NCI-H1417 treated with DMSO at 0.1 percent for 48 hours (cell line): ENCODE measurements around the gene SMS.

ENCODE experiments used
- DNase-seq: peaks from one replicate; lab custom pipeline; 2025; lab: John Stamatoyannopoulos, UW

Gene SMS

DNA sequence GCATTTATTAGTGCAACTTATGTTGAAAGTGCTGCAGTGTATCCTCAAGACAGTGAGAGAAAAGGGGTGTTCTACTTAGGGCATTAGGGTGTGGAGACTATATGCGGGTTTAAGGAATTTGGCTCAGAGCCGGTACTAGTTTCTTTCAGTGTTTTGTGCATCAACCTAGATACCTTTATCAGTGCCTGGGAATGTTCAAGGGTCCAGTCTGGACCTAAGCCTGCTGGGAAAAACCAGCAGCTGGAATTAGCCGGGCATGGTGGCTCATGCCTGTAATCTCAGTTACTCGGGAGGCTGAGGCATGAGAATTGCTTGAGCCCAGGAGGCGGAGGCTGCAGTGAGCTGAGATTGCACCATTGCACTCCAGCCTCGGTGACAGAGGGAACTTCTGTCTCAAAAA is 99.0 kb downstream of the SMS start:
- DNase-seq: no peak

DNA sequence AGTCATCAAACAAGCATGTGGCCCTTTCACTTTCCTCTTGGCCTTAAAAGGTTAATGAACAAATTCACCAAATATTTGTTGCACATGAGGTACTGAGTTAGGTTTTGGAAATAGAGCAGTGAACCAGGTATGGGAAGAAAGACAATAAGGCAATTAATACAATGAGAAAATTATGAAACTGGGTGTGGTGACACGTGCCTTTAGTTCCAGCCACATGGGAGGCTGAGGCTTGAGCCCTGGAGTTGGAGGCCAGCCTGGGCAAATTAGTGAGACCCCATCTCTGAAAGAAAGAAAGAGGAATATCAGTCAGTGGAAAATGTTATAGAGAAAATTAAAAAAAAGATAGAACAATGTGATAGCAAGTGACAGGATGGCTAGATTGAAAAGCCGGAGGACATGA is 99.7 kb downstream of the SMS start:
- no peak for DNase-seq

DNA sequence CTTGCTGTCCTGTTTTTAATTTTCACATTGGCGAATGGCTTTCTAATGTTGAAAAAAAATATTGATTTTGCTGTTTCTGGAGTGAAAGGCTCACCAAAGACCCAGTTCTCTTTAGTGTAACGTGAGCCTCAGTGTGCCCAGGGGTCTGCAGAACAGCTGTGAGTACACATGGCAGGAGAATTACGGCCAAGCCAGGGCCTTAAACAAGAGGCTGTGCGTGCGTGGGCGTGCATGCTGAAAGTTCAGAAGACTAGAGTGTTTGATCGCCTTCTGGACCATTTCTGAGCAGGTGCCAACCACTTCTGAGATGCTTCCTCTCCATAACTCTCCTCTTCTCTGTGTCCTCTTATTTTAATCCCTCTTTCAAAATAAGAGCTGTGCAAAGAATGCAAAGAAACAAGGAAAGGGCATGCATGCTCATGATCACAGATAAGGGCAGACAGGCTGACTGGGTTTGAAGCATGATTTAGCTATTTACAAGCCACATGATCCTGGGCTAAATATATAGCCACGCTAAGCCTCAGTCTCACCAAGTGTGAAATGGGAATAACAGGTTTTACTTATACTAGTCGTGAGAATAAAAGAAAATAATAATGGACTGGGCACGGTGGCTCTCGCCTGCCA is 101.5 kb downstream of the SMS start:
- DNase-seq: no peak

DNA sequence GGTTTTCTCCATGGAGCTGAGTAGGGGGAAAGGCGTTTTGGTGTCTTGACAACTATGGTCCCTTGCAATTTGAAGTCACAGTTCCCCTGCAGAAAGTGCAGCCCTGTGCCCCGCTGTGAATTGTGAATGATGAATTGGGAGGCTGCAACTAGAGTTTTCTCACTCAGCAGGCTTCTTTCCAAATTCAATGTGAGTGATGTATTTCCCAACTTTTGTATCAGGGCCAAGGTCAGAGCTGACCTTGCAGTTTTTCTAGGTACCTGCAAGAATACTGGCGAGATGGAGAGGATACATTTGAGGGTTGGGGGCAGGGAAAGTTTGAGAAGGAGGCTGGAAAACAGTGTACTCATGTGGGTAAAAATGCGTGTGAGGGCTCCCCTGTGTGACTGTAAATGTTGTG is 103.4 kb downstream of the SMS start:
- no peak for DNase-seq
